Lung (tissue), 12 donors: ENCODE results near the gene C11orf21. TPM values are rescaled to one million over a fixed set of nuclear protein-coding genes. Genes with fewer than 3 reads are reported as not detected.

Source experiments
- ATAC-seq: fragments of 200-7000 bp; cut with Tn5 transposase; one replicate; pipeline ENCODE4 v1.9.1; 2020; ENCODE audit warnings: moderate number of reproducible peaks; ENCODE audit not compliant: insufficient read depth, low FRiP score
- DNase-seq, 3 donors: peaks; one replicate each; pipeline ENCODE4 v3.0.0-alpha.2; 2013 to 2017
- H3K27ac ChIP-seq, 2 donors: one replicate each; pipeline ENCODE4 v1.5.1; 2013; ENCODE audit warnings: mild to moderate bottlenecking in 2 of 2, moderate library complexity in 2 of 2, control low read depth in 1 of 2, inconsistent platforms in 1 of 2, low read depth in 1 of 2, low read length in 1 of 2
- H3K27me3 ChIP-seq, 3 donors: one replicate each; pipeline ENCODE4 v1.5.1; 2013; ENCODE audit warnings: low read length in 2 of 3; ENCODE audit not compliant: control insufficient read depth in 3 of 3, insufficient read depth in 3 of 3
- H3K36me3 ChIP-seq, 4 donors: one replicate each; pipeline ENCODE4 v1.5.1; 2013; ENCODE audit warnings: low read length in 4 of 4, mild to moderate bottlenecking in 1 of 4, moderate library complexity in 1 of 4; ENCODE audit not compliant: control insufficient read depth in 4 of 4, insufficient read depth in 4 of 4
- H3K4me1 ChIP-seq, 5 donors: one replicate each; pipeline ENCODE4 v1.5.1; 2013; ENCODE audit warnings: low read length in 5 of 5, mild to moderate bottlenecking in 2 of 5, moderate library complexity in 1 of 5; ENCODE audit not compliant: control insufficient read depth in 5 of 5, insufficient read depth in 5 of 5
- H3K4me3 ChIP-seq: one replicate; pipeline ENCODE4 v1.5.1; 2013; ENCODE audit warnings: mild to moderate bottlenecking, control low read depth, moderate library complexity
- H3K9ac ChIP-seq, 2 donors: one replicate each; pipeline ENCODE4 v1.5.1; 2013; ENCODE audit warnings: low read length in 2 of 2, control low read depth in 1 of 2; ENCODE audit not compliant: insufficient read depth in 1 of 2
- H3K9me3 ChIP-seq, 4 donors: one replicate each; pipeline ENCODE4 v1.5.1; 2013; ENCODE audit warnings: low read length in 3 of 4, mild to moderate bottlenecking in 1 of 4, moderate library complexity in 1 of 4; ENCODE audit not compliant: control insufficient read depth in 4 of 4, insufficient read depth in 3 of 4
- CTCF ChIP-seq: IDR thresholded peaks from 2 replicates; pipeline ENCODE4 v1.5.1; 2012; ENCODE audit warnings: mild to moderate bottlenecking; ENCODE audit errors: control extremely low read depth, extremely low read depth
- WGBS, 2 donors: extraction: QIAGEN DNeasy Blood & Tissue Kit; methylation state at CpG; one replicate each; pipeline ENCODE4 v1.1.7; 2013; 5-methylcytosine and 5-hydroxymethylcytosine counted together
- polyA plus RNA-seq, 2 donors: library from polyadenylated mRNA; stranded (reverse); fragments of 200-250 nt; gene quantifications; one replicate each; pipeline ENCODE4 v1.2.1, GENCODE V29; 2013
- total RNA-seq, 2 donors: library from RNA; depleted of rRNA in 1 of 2; stranded (reverse); fragments of >200 nt in 1 of 2; gene quantifications; one replicate each; pipeline ENCODE4 v1.2.1, GENCODE V29; 2014 to 2021
- donor health status: control.
- donor health status: control.
- donor health status: Bipolar disorder and iron deficiency.
- donor health status: healthy.
- donor health status: DM: yes; HTN: yes; CAD: no.

C11orf21 gene
- total and polyA plus RNA-seq, 4 donors, result 3.4 to 6.0 (median 4.8) TPM

- no peak overlapping the region for H3K9ac ChIP-seq
- H3K4me3 ChIP-seq, result no peak overlapping the region
- TF ChIP-seq CTCF, result no peak
- H3K36me3 ChIP-seq, result no peaks in the 10 kb centered on the region
- peaks cover 8 to 42% (median 15%) of the 10 kb centered on the region in 5 donors for H3K4me1 ChIP-seq
- peaks cover 0 to 5% (median 2%) of the 10 kb centered on the region in 4 donors for H3K9me3 ChIP-seq
- no peak overlapping the region for H3K27ac ChIP-seq
- no peak for ATAC-seq
- peak in 1 of 3 donors; percentile 5 for DNase-seq
- H3K27me3 ChIP-seq, result no peaks in the 10 kb centered on the region
- 95 to 96% methylated on average over 7 of the region's 7 CpGs for WGBS, 2 donors
Measured at GRCh38 chr11:2318707-2319106, 17.0 kb upstream of the C11orf21 start.

- no peak overlapping the region for H3K27ac ChIP-seq
- WGBS, 2 donors, result 92 to 93% methylated on average over 4 of the region's 4 CpGs
- H3K27me3 ChIP-seq, result no peaks in the 10 kb centered on the region
- ATAC-seq (no peak), DNase-seq (no peak)
- peaks cover 0 to 5% (median 2%) of the 10 kb centered on the region in 4 donors for H3K9me3 ChIP-seq
- no peaks in the 10 kb centered on the region for H3K36me3 ChIP-seq
- no peak overlapping the region for H3K9ac ChIP-seq
- no peak overlapping the region for H3K4me3 ChIP-seq
- TF ChIP-seq CTCF, result no peak
- peaks cover 8 to 43% (median 15%) of the 10 kb centered on the region in 5 donors for H3K4me1 ChIP-seq
Measured at GRCh38 chr11:2318123-2318522, 16.4 kb upstream of the C11orf21 start.

- Histone ChIP-seq H3K9me3 (peaks cover 0 to 5% (median 2%) of the 10 kb centered on the region in 4 donors), H3K27me3 (no peaks in the 10 kb centered on the region), H3K36me3 (no peaks in the 10 kb centered on the region), H3K4me3 (no peak overlapping the region), H3K4me1 (peaks cover 8 to 43% (median 15%) of the 10 kb centered on the region in 5 donors), H3K27ac (no peak overlapping the region), H3K9ac (no peak overlapping the region)
- ATAC-seq (no peak), DNase-seq (no peak)
- no peak for TF ChIP-seq CTCF
- WGBS, 2 donors, result 95% methylated on average over 17 of the region's 17 CpGs
Measured at GRCh38 chr11:2317354-2318050, 15.8 kb upstream of the C11orf21 start.

- no peak overlapping the region for H3K27ac ChIP-seq
- no peak overlapping the region for H3K4me3 ChIP-seq
- 80 to 87% methylated on average over 3 of the region's 3 CpGs for WGBS, 2 donors
- no peak overlapping the region for H3K9ac ChIP-seq
- H3K4me1 ChIP-seq, result peaks cover 8 to 47% (median 17%) of the 10 kb centered on the region in 5 donors
- TF ChIP-seq CTCF, result no peak
- no peak for DNase-seq
- no peaks in the 10 kb centered on the region for H3K36me3 ChIP-seq
- ATAC-seq, result no peak
- peaks cover 0 to 5% (median 2%) of the 10 kb centered on the region in 4 donors for H3K9me3 ChIP-seq
- H3K27me3 ChIP-seq, result no peaks in the 10 kb centered on the region
Measured at GRCh38 chr11:2316963-2317244, 15.2 kb upstream of the C11orf21 start.
